Measurements from ENCODE around the gene MC1R. TPM values are rescaled to one million over a fixed set of nuclear protein-coding genes. Genes with fewer than 3 reads are reported as not detected.
A peak's percentile ranks its signal among the peaks of the same experiment; 100 is the strongest.

The MC1R gene
- total RNA-seq (2021): 13.4 and 16.6 TPM in 2 replicates
- Bru-seq, nascent RNA: percentile 51 among the genes with signal in this experiment
- percentile 66 among the genes with signal in this experiment for BruChase-seq, experiment 1, labeled RNA remaining after a 2-hour chase
- BruChase-seq, experiment 2, labeled RNA remaining after a 6-hour chase: percentile 90 among the genes with signal in this experiment
- long read RNA-seq, transcript MC1R-202 (1 exons, 3,099 nt): major isoform, 7 of 12 reads
- long read RNA-seq, partial matches to known transcripts: 3 of 12 reads
- long read RNA-seq, other reads (novel, unspliced or antisense): 2 of 12 reads

GRCh38 chr16:89918453-89919347 is at the start of gene MC1R:
MC1R (plus strand) TSS chr16:89918862; CDS start chr16:89919259, 397 bp downstream.
- no peaks in the 10 kb centered on the region for H3K27me3 ChIP-seq (replicated peaks; ENCODE audit: insufficient read depth, low read depth, low read length, poor library complexity)
- intact Hi-C loops (cut with micrococcal nuclease; ENCODE audit: unreplicated experiment): loop anchor here (10.0 kb wide), 1 partner anchor 214 kb away; the partner anchor contains the start of gene SPATA2L
- H3K27ac ChIP-seq (ENCODE audit: low read depth, low read length, poor library complexity, severe bottlenecking): peak within 1 kb of the TSS; percentile 68
- peaks cover 33% of the 10 kb centered on the region for H3K4me1 ChIP-seq (ENCODE audit: insufficient read depth, low read length, poor library complexity, severe bottlenecking)
- ChIA-PET CTCF (interaction anchor here (1.0 to 1.1 kb wide), 2 partner anchors 8 to 29 kb away, joined by 3 to 4 read pairs; partner anchors contain the start of gene DEF8), POLR2A (ENCODE audit: low non-redundant PET) (interaction anchor here (0.6 kb wide), 1 partner anchor 44 kb away, joined by 5 read pairs; no protein-coding TSS in a partner anchor)
- H3K9me3 ChIP-seq (ENCODE audit: low read depth, low read length, poor library complexity, severe bottlenecking): no peaks in the 10 kb centered on the region
- no peaks in the 10 kb centered on the region for H3K36me3 ChIP-seq (ENCODE audit: insufficient read depth, low read length, poor library complexity, severe bottlenecking)
- no TSS peak for BruUV-seq (replicated peaks)
- H3K4me3 ChIP-seq (ENCODE audit: low read depth, low read length, poor library complexity, severe bottlenecking): peak within 1 kb of the TSS; percentile 37
- peak; percentile 67 for TF ChIP-seq CTCF (conservative IDR thresholded peaks at IDR 0.05; ENCODE audit: low read depth, low read length)
- no peak for TF ChIP-seq EZH2 (IDR thresholded peaks at IDR 0.05; ENCODE audit: borderline replicate concordance, low read depth, low read length, poor library complexity, severe bottlenecking)
- DNase-seq (ENCODE audit: low spot score): peak; percentile 75

- H3K27ac ChIP-seq (ENCODE audit: low read depth, low read length, poor library complexity, severe bottlenecking): no peak overlapping the region
- no peak overlapping the region for H3K4me3 ChIP-seq (ENCODE audit: low read depth, low read length, poor library complexity, severe bottlenecking)
- peaks cover 8% of the 10 kb centered on the region for H3K9me3 ChIP-seq (ENCODE audit: low read depth, low read length, poor library complexity, severe bottlenecking)
- H3K27me3 ChIP-seq (replicated peaks; ENCODE audit: insufficient read depth, low read depth, low read length, poor library complexity): no peaks in the 10 kb centered on the region
- POLR2A ChIA-PET (ENCODE audit: low non-redundant PET): no interaction called here
- no peak for DNase-seq (ENCODE audit: low spot score)
- BruUV-seq (replicated peaks): no TSS peak
- intact Hi-C loops (cut with micrococcal nuclease; ENCODE audit: unreplicated experiment): loop anchor here (10.0 kb wide), 1 partner anchor 165 kb away; the partner anchor contains the start of gene SPATA2L
- H3K36me3 ChIP-seq (ENCODE audit: insufficient read depth, low read length, poor library complexity, severe bottlenecking): peaks cover 7% of the 10 kb centered on the region
- peaks cover 7% of the 10 kb centered on the region for H3K4me1 ChIP-seq (ENCODE audit: insufficient read depth, low read length, poor library complexity, severe bottlenecking)
- CTCF ChIA-PET: no interaction called here
- TF ChIP-seq EZH2 (IDR thresholded peaks at IDR 0.05; ENCODE audit: borderline replicate concordance, low read depth, low read length, poor library complexity, severe bottlenecking): no peak
- TF ChIP-seq CTCF (conservative IDR thresholded peaks at IDR 0.05; ENCODE audit: low read depth, low read length): no peak
These were observed 48.8 kb upstream of the MC1R start for GRCh38 chr16:89869911-89870310.

GRCh38 chr16:89870440-89870839 is 48.2 kb upstream of the MC1R start:
- DNase-seq (ENCODE audit: low spot score): no peak
- H3K9me3 ChIP-seq (ENCODE audit: low read depth, low read length, poor library complexity, severe bottlenecking): peaks cover 8% of the 10 kb centered on the region
- intact Hi-C loops (cut with micrococcal nuclease; ENCODE audit: unreplicated experiment): no loop called here
- POLR2A ChIA-PET (ENCODE audit: low non-redundant PET): no interaction called here
- CTCF ChIA-PET: no interaction called here
- H3K4me1 ChIP-seq (ENCODE audit: insufficient read depth, low read length, poor library complexity, severe bottlenecking): peaks cover 7% of the 10 kb centered on the region
- H3K4me3 ChIP-seq (ENCODE audit: low read depth, low read length, poor library complexity, severe bottlenecking): no peak overlapping the region
- peaks cover 11% of the 10 kb centered on the region for H3K36me3 ChIP-seq (ENCODE audit: insufficient read depth, low read length, poor library complexity, severe bottlenecking)
- H3K27ac ChIP-seq (ENCODE audit: low read depth, low read length, poor library complexity, severe bottlenecking): no peak overlapping the region
- TF ChIP-seq EZH2 (IDR thresholded peaks at IDR 0.05; ENCODE audit: borderline replicate concordance, low read depth, low read length, poor library complexity, severe bottlenecking) (no peak), CTCF (conservative IDR thresholded peaks at IDR 0.05; ENCODE audit: low read depth, low read length) (no peak)
- no peaks in the 10 kb centered on the region for H3K27me3 ChIP-seq (replicated peaks; ENCODE audit: insufficient read depth, low read depth, low read length, poor library complexity)
- BruUV-seq (replicated peaks): no TSS peak
